GM19324 (cell line): ENCODE measurements around the gene RPP14.
"Not testable (repeated sequence)": the region's sequence is repeated elsewhere in the genome, so short reads cannot be mapped to it uniquely, and the experiment has no call there.

Experiments
- ATAC-seq: cut with Tn5 transposase; IDR thresholded peaks from one replicate; pipeline ENCODE4 v1.9.1; 2021; ENCODE audit warnings: mild to moderate bottlenecking, moderate library complexity; ENCODE audit not compliant: unreplicated experiment, low FRiP score

The RPP14 gene

DNA sequence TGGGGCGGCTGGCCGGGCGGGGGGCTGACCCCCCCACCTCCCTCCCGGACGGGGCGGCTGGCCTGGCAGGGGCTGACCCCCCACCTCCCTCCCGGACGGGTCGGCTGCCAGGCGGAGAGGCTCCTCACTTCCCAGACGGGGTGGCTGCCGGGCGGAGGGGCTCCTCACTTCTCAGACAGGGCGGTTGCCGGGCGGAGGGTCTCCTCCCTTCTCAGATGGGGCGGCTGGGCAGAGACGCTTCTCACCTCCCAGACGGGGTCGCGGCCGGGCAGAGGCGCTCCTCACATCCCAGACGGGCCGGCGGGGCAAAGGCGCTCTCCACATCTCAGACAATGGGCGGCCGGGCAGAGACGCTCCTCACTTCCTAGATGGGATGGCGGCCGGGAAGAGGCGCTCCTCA lies 15.6 kb upstream of the RPP14 start:
- not testable (repeated sequence) for ATAC-seq

DNA sequence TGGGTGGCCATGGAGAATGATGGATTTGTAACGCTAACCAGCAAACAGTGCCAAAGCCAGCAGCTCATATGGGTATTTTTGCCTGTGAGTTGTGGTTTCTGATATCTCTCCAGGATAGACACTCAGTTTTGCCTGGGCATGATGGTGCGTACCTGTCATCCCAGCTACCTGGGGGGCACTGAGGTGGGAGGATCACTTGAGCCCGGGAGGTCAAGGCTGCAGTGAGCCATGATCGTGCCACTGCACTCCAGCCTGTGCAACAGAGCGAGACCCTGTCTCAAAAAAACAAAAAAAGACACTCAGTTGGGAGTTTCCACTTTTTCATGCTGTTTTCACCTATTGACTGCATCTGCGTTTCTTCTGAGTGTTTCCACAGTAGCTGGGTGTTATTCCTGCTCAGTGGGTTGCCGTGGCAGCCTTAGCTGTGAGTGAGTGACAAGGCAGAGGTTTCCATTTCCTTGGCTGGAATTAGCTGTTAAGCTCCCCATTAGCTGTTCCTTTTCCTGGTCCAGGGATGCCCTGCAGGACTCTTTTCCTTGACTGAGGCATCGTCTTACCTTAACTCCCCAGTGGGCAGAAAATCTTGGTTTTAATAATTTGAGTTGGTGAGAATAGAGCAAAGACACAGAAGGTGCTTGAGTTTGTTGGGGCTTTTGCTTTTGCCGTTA lies 14.2 kb upstream of the RPP14 start:
- ATAC-seq: no peak

DNA sequence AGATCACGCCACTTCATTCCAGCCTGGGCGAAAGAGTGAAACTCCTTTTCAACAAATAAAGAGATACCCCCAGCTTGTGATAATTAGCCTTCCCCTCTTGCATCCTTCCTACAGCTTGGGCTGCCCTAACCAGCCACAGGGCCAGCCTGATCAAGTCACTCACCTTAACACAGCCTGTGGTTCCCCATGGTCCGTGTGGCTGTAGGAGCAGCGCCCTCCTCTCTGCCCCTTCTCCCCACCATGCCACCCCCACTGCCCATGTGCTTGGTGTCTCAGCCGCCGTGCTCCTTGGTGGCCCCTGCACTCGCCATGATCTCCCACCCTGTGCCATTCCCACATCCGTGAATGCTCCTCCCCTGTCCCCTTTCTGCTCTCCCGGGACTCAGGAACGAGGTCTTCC lies 13.2 kb upstream of the RPP14 start:
- no peak for ATAC-seq

DNA sequence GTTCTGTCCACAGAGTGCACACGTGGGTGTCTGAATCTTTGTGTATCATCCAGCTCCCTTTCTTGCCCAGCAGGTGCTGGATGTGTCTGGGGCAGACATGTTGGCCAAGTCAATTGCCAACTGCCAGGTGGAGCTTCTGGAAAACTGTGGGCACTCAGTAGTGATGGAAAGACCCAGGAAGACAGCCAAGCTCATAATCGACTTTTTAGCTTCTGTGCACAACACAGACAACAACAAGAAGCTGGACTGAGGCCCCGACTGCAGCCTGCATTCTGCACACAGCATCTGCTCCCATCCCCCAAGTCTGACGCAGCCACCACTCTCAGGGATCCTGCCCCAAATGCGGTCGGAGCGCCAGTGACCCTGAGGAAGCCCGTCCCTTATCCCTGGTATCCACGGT lies 12.5 kb upstream of the RPP14 start:
- no peak for ATAC-seq

DNA sequence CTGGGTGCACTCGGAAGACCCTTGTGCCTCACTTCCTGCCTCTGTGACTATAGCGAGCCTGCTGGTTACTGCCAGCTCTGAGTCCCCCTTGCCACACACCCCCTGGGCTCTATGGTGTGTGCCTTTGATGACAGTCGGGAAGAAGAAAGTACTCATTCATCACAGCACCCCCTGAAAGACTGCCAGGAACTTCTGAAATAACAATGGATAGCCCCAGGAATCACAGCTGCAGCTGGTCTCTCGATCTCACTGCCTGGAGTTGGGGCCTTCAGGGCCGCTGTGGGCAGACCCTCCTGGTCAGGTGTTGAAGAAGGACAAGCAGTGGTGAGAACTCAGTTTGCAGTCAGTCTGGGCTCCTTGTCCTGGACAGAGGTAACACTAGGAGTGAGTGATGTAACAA lies 9.8 kb upstream of the RPP14 start:
- no peak for ATAC-seq

DNA sequence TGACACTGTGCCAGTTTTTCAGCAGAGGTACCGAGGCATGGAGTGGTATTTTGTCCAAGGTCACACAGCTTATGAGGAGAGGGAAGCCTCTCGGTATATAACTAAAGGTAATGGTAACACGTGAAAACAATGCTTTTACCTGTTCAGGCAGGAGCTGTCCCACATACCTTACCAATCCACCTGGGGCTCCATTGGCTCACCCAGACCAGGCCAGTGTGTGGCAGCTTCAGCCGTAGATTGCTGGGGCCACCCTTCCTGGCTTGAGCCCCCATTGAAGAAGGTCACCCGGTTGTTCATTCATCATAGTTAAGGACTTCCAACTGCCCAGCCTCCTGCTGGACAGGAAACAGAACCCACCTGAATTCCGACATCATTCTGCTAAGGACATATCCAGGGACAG lies 9.2 kb upstream of the RPP14 start:
- ATAC-seq: no peak

DNA sequence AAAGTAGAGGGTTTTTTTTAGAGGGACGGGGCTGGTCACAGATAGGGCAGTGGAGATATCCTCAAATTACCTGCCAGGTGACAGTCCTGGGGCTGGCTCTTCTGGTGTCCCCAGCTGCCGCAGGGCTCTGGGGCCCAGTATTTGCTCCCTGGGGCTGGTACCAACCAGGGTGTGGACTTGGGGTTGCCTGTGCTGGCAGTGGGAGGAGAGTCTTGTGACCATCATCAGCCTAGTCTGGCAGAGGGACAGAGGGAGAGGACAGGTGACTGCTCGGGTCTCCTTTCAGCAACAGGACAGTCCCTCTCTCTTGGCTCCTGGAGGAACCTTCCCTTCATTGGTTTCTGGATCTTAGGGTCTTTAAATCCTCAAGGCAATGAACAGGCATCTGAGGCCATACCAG lies 7.9 kb upstream of the RPP14 start:
- no peak for ATAC-seq

DNA sequence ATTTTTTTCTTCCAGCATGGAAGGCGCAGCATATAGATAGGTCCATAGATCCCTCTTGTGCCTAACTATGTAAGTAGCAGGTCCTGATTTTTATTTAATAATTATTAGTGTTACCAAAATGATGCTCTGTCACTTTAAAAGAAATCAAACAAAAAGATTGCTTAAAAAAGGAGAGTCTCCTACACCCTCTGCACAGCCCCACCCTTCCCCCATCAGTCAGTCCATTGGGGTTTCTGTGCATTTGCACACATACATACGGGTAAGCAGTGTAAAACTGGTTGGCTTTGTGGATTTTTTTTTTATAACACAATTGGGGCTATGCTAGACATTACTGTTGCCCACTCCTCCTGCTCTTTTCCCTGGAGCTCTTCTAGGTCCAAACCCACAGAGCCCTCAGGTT lies 7.0 kb upstream of the RPP14 start:
- no peak for ATAC-seq

DNA sequence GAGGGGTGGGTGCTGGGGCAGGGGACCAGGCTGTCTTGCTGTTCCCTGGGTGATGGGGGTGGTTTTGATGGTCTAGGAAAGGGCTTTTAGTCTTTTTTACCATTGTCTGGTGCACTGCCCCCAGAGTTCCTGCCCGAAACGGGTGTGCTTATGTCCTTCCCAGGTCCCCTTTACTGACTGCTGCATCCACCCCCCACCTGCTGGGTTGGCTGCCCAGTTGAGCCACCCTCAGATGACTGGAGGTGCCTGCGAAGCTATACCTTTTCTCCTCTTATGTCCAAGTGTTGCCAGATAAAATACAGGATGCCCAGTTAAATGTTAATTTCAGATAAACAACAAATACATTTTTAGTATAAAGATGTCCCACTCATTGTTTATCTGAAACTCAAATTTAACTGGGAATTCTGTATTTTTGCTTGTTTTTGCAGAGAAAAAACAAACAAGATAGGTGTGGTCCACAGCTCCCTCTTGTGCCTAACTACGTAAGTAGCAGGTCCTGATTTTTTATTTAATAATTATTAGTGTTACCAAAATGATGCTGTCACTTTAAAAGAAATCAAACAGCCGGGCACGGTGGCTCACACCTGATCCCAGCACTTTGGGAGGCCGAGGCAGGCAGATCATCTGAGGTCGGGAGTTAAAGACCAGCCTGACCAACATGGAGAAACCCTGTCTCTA lies 6.1 kb upstream of the RPP14 start:
- ATAC-seq: no peak

DNA sequence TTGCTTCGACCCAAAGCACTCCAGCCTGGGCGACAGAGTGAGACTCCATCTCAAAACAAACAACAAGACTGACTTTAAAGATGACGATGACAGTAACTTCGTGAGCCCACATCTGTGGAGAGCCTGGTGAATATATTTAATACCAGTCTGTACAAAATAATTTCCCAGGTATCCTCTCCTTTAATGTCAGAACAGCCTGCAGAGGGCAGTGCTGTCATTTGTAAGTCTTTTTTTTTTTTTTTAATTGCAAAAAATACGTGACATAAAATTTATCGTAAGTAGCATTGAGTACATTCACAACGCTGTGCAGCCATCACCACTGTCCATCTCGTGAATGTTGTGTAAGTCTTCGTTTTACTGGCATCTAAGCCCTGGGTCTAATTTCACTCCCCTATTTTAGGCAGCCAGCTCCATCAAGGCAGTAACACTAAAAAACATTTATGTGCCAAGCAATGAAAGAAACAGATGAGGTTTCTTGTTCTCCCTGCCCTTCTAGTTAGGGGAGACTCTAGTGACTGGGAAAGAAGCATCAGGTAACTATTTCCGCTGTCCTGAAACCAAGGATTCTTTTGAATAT lies 1.7 kb downstream of the RPP14 start:
- ATAC-seq: no peak

DNA sequence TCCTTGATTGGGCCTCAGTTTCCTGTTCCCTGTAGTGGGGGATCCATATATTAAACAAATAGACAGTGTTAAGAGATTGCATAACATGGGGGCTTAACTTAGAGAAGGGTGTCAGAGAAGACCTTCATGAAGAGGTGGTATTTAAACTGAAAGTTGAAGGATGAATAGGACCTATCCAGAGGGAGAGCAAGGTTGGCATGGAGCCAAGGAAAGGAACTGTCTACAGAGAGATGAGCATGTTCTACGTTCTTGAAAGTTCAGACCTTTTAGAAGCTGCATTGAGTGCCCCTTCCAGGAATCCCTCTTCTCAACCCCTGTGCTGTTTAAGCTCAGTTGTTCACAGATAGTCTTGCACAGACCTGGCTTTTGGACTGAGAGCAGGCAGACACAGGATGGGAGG lies 2.7 kb downstream of the RPP14 start:
- no peak for ATAC-seq

DNA sequence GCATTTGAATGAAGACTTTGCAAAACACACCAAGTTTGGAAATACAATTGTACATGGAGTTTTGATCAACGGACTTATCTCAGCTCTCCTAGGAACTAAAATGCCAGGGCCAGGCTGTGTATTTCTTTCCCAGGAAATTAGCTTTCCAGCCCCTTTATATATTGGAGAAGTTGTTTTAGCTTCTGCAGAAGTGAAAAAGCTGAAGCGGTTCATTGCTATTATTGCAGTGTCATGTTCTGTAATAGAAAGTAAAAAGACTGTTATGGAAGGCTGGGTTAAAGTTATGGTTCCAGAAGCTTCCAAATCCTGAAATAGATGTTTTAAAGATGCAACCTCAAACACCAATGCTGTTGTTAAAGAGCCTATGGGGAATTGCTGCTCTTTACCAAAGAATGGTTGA lies 11.8 kb downstream of the RPP14 start:
- ATAC-seq: no peak

DNA sequence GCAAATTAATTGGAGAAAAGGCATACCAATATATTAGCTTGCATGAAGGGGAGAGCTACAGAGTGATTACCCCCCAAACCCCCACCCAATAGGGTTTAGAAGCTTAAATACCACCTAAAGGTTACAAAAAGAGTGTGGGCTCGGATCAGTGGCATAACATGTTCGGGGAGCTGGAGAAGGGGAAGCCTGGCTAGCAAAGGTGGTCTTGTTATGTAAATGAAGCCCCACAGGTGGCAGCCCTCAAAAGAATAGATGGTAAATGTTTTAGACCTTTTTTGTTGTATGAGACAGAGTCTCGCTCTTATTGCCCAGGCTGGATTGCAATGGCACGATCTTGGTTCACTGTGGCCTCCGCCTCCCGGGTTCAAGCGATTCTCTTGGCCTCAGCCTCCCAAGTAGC lies 15.7 kb downstream of the RPP14 start:
- ATAC-seq: no peak

DNA sequence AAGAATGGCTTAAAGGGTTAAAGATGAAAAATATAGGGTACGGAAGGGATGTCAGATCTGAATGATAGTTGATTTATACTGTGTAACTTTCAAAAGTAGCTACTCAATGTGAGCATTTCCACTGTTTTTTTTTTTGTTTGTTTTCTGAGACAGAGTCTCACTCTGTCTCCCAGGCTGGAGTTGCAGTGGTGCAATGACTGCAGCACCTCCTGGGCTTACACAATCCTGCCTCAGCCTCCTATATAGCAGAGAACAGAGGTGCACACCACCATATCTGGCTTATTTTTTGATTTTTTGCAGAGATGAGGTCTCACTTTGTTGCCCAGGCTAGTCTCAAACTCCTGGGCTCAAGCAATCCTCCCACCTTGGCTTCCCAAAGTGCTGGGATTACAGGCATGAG lies 16.7 kb downstream of the RPP14 start:
- ATAC-seq: no peak

DNA sequence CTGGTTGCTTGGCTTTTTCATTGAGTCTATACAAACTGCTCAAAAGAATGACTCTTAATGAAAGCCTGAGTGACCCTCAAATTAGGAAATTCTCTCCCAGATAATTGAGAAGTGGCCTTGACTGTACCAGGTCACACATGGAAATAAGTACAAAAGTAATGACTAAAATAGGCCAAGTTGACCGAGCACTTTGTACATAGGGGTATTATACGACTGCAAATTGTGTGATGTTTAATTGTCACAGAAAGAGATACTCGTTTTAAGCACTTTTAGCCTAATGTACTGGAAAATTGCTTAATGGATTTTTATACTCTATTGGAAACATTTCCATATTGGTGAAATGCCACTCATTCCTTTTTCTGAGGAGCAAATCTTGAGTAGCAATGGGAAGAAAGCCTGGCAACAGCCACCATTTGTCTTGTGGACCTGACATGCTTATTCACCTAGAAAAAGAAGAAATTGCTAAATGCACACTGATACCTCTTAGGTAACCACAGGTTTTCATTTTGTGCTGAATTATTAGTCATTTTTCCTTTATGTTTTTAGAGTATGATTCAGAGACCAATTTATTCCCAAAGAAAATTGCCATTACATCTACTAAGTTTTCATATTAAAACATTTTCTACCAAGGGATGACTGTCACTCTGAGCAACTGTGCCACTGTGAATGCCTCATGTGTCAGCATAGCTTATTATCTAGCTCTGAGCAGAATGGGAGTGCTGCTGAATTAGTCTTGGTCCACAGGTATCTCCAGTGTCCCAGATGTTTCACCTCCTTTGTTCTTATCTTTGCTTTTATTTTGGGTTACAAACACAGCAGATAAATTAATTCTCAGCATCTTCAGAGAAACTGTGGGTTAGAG lies 17.7 kb downstream of the RPP14 start:
- ATAC-seq: no peak

DNA sequence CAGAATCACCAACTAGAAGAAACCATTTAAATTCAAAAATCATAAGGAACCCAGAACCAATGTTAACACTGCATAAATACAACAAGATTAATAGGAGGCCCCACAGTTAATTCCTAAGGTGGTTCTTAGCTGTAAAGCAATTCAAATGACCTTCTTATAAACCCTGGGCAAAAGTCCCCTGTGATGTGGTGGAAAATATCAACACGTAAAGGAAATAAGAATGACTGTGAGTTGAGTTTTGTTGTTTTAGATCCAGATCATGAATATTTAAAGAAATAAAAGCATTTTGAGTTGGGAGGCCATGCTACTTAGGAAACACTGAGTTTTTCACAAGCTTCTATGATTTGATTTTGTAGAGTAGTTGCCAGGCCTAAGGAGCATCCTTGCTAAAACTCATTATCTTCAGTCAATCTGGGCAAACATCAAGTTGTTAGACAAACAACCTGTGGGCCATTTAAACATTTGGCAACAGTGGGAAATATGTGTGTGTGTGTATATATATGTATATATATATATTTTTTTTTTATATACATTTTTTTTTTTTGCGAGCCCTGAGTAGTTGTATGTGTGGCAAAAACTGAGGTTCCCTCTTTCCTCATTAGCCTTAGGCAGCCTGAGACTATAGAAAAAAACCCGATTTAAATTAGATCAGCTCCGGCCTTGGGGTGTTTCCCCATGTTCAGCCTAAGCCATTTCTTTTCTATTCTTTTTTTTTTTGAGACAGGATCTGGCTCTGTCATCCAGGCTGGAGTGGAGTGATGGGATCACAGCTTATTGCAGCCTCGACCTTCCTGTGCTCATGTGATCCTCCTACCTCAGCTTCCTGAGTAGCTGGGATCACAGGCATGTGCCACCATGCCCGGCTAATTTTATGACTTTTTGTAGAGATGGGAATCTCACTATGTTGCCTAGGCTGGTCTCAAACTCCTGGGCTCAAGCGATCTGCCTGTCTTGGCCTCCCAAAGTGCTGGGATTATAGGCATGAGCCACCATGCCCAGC lies 18.6 kb downstream of the RPP14 start:
- ATAC-seq: no peak

DNA sequence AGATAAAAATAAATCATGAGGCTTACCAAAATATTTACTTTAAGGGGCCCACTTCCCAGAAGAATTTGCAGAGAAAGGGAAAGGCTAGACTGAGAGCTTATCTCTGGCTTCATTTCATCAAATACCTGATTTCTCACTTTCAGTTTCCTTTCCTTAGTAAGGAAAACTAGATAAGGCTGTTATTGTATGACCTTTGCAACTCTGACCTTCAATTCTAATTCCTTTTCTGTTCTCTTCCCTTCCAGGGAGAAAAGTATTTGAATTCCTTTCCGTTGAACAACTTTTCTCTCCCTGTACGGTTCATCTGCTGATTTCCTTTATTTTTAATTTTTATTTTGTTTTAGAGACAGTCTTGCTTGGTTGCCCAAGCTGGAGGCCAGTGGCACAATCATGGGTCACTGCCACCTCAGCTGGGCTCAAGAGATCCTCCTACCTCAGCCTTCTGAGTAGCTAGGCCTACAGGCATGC lies 19.5 kb downstream of the RPP14 start:
- ATAC-seq: no peak

DNA sequence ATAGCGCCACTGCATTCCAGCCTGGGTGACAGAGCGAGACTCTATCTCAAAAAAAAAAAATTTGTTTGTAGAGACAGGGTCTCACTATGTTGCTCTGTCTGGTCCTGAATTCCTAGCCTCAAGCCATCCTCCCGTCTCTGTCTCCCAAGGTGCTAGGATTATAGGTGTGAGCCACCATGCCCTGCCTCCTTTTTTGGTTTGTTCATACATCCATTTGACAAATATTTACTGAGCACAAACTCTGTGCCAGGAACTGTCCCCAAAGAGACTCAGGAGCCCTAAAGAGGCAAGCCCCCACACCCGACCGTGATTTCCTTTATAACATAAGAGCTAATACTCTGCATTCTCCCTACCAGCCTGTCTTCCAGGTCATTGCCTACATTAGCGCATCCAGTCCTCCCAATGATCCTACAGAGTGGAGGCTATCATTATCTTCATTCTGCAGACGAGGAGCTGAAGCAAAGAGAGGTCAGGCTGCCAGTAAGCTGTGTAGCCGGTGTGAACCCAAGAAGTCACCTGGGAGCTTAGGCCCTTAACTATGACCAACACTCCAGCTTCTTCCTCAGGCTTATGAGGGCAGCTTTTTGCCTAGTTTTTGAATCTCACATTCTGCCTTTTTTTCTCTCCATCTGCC lies 20.3 kb downstream of the RPP14 start:
- ATAC-seq: no peak

DNA sequence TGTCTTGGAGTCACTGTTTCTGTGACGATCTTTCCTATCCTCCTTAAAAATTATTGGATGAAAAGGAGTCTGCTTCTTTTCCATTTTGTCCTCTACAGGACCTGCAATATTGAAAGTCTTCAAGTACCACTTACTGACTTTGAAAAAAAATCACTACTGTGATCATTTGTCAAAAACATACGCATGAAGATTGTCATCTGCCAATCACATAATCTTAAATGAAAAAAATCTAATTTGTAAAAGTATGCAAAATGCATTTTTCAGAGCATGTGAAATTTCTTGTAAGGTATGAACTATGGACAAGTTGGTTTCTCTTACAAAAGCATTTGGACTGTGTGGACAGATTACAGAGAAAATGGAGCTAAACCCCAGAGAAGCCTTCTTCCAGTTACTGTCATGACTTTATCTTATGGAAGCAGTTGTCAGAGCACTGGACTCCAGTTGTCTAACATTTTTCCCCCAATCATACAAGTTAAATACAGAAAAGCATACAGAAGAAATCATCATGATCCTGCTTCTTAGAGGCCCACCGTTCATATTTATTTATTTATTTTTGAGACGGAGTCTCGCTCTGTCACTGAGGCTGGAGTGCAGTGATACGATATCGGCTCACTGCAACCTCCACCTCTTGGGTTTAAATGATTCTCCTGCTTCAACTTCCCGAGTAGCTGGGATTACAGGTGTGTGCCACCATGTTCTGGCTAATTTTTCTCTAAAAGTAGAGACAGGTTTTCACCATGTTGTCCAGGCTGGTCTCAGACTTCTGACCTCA lies 23.3 kb downstream of the RPP14 start:
- ATAC-seq: no peak
